K562 (cell line): ENCODE results near the gene RPL35.

Source experiments
- CTCF ChIP-seq, 3 experiments: IDR thresholded peaks in 2 of 3; conservative IDR thresholded peaks in 1 of 3; 2 replicates each; pipeline ENCODE4 v1.5.1; 2011 to 2012; ENCODE audit warnings: low read length in 3 of 3, mild to moderate bottlenecking in 3 of 3, control low read depth in 2 of 3, improper control_type of control experiment in 1 of 3, inconsistent platforms in 1 of 3, low read depth in 1 of 3, mixed read lengths in 1 of 3, moderate library complexity in 1 of 3; ENCODE audit not compliant: insufficient read depth in 2 of 3
- ELK1 ChIP-seq: sonication (generic); formaldehyde crosslinking; IDR thresholded peaks from 2 replicates; pipeline ENCODE4 v1.8.1; 2022; ENCODE audit warnings: missing genetic modification reagents
- GTF2A2 ChIP-seq: IDR thresholded peaks from 2 replicates; pipeline ENCODE4 v1.6.1; 2016; ENCODE audit warnings: mild to moderate bottlenecking, missing genetic modification characterization, missing compliant biosample characterization
- HOXB6 ChIP-seq: fragments of 250-450 bp; sonication (Bioruptor Pico); IDR thresholded peaks from 2 replicates; pipeline ENCODE4 v1.5.1; 2022; ENCODE audit warnings: mild to moderate bottlenecking, borderline replicate concordance
- KDM4B ChIP-seq, 2 experiments: fragments of 450-650 bp in 1 of 2; sonication (generic) in 1 of 2; IDR thresholded peaks; 2 replicates each; pipeline ENCODE4 v1.6.1; 2016 to 2017; ENCODE audit warnings: borderline replicate concordance in 2 of 2, antibody characterized with exemption in 1 of 2, low read depth in 1 of 2, mild to moderate bottlenecking in 1 of 2
- NR3C1 ChIP-seq: sonication (generic); formaldehyde crosslinking; IDR thresholded peaks from 2 replicates; pipeline ENCODE4 v1.8.1; 2022; ENCODE audit warnings: missing genetic modification reagents
- POLR2AphosphoS5 ChIP-seq: IDR thresholded peaks from 2 replicates; pipeline ENCODE4 v1.6.1; 2011; ENCODE audit warnings: mild to moderate bottlenecking, low read depth, low read length, moderate library complexity; ENCODE audit not compliant: control insufficient read depth, insufficient read depth
- RBM22 ChIP-seq: fragments of 200-400 bp; formaldehyde crosslinking; IDR thresholded peaks from 2 replicates; pipeline ENCODE4 v1.6.1; 2018; ENCODE audit warnings: low read length, low read depth; ENCODE audit not compliant: poor library complexity, severe bottlenecking
- RFX5 ChIP-seq: IDR thresholded peaks from 2 replicates; pipeline ENCODE4 v1.6.1; 2011; ENCODE audit warnings: low read depth, mild to moderate bottlenecking, improper control_type of control experiment, low read length
- SOX6 ChIP-seq: fragments of 450-650 bp; IDR thresholded peaks from 2 replicates; pipeline ENCODE4 v1.6.1; 2014; ENCODE audit warnings: mild to moderate bottlenecking
- ZHX1 ChIP-seq: fragments of 150-350 bp; conservative IDR thresholded peaks from 2 replicates; pipeline ENCODE4 v1.6.1; 2014; ENCODE audit warnings: low read length
- ZNF449 ChIP-seq: fragments of 250-450 bp; sonication (Bioruptor Pico); IDR thresholded peaks from 2 replicates; pipeline ENCODE4 v1.8.0; 2022; ENCODE audit warnings: moderate library complexity, mild to moderate bottlenecking, inconsistent platforms
- ZNF592 ChIP-seq: fragments of 450-650 bp; IDR thresholded peaks from 2 replicates; pipeline ENCODE4 v1.6.1; 2017; ENCODE audit warnings: antibody characterized with exemption, mild to moderate bottlenecking

- TF ChIP-seq HOXB6 (no peak), ELK1 (no peak), ZNF592 (no peak), GTF2A2 (no peak), CTCF (IDR thresholded peaks at IDR 0.05 in 2 of 3, conservative IDR thresholded peaks at IDR 0.05 in 1 of 3; ENCODE audit: insufficient read depth in 2 of 3, low read depth in 1 of 3, low read length in 3 of 3) (no peak), RBM22 (no peak), SOX6 (no peak), ZHX1 (no peak), NR3C1 (CRISPR knock-in tag) (no peak), RFX5 (no peak), KDM4B (IDR thresholded peaks at IDR 0.05; ENCODE audit: borderline replicate concordance in 2 of 2, low read depth in 1 of 2) (no peak), ZNF449 (CRISPR knock-in tag) (no peak), POLR2AphosphoS5 (no peak)
Observed at GRCh38 chr9:124859803-124860581, 1.8 kb downstream of the RPL35 start.
